GM12878 (cell line): ENCODE data around the gene LRRC4B. TPM values are rescaled to one million over a fixed set of nuclear protein-coding genes. Genes with fewer than 3 reads are reported as not detected.
"Not testable (repeated sequence)": the region's sequence is repeated elsewhere in the genome, so short reads cannot be mapped to it uniquely, and the experiment has no call there.

Experiments
- ATAC-seq: fragments of 200-7000 bp; cut with Tn5 transposase; 3 replicates; pipeline ENCODE4 v1.9.1; 2020; ENCODE audit warnings: mild to moderate bottlenecking, moderate library complexity
- BruUV-seq: library from RNA; stranded (reverse); fragments of 400-500 nt; replicated peaks from 2 replicates; lab custom pipeline; 2021; lab: Mats Ljungman, UMichigan
- CTCF ChIA-PET: fragments of 300-600 bp; sonication (Branson Sonifier 250); formaldehyde crosslinking; extraction: SDS; loops from one replicate; lab custom pipeline; 2021; ENCODE audit warnings: inconsistent platforms; lab: Yijun Ruan, JAX
- POLR2A ChIA-PET: fragments of 350-600 bp; formaldehyde crosslinking; extraction: SDS; loops from one replicate; lab custom pipeline; 2021; ENCODE audit warnings: inconsistent platforms; lab: Charles Lee
- RAD21 ChIA-PET: fragments of 300-600 bp; sonication (Branson Sonifier 250); formaldehyde crosslinking; loops from one replicate; lab custom pipeline; 2023; ENCODE audit warnings: antibody characterized with exemption; ENCODE audit not compliant: unreplicated experiment; lab: Charles Lee
- SMC1A ChIA-PET: fragments of 300-600 bp; sonication (Branson Sonifier 250); formaldehyde crosslinking; loops from one replicate; lab custom pipeline; 2023; ENCODE audit not compliant: unreplicated experiment, uncharacterized antibody; lab: Charles Lee
- DNase-seq: peaks from one replicate; pipeline ENCODE4 v3.0.0-alpha.2; 2011; ENCODE audit warnings: low read depth, low spot score
- FAIRE-seq: peaks from 3 replicates; lab custom pipeline; 2011; peaks lifted over from hg19 to GRCh38; lab: Jason Lieb, UNC
- H2AFZ ChIP-seq: 2 replicates; pipeline ENCODE4 v1.6.0; 2011; ENCODE audit warnings: low read depth, low read length, control low read depth; ENCODE audit not compliant: control insufficient read depth
- H3K27ac ChIP-seq: 2 replicates; pipeline ENCODE4 v1.5.1; 2011; ENCODE audit warnings: control low read depth; ENCODE audit not compliant: control insufficient read depth, insufficient read depth
- H3K27me3 ChIP-seq, 2 experiments: replicated peaks in 1 of 2; 2 replicates each; pipeline versions ENCODE4 v1.6.0 to v1.6.1; 2011; ENCODE audit warnings: low read length in 1 of 2; ENCODE audit not compliant: control insufficient read depth in 2 of 2, insufficient read depth in 2 of 2
- H3K36me3 ChIP-seq, 2 experiments: 2 replicates each; pipeline ENCODE4 v1.5.1; 2011; ENCODE audit warnings: low read length in 1 of 2; ENCODE audit not compliant: control insufficient read depth in 2 of 2, insufficient read depth in 2 of 2
- H3K4me1 ChIP-seq: 2 replicates; pipeline ENCODE4 v1.6.1; 2011; ENCODE audit warnings: mild to moderate bottlenecking, low read length, moderate library complexity, mixed read lengths; ENCODE audit not compliant: control insufficient read depth, insufficient read depth
- H3K4me2 ChIP-seq: 2 replicates; pipeline ENCODE4 v1.6.0; 2011; ENCODE audit warnings: control low read depth; ENCODE audit not compliant: control insufficient read depth, insufficient read depth
- H3K4me3 ChIP-seq: fragments of 200-600 bp; sonication (generic); 2 replicates; pipeline ENCODE4 v1.5.1; 2016
- H3K79me2 ChIP-seq: 2 replicates; pipeline ENCODE4 v1.6.0; 2011; ENCODE audit warnings: low read length; ENCODE audit not compliant: control insufficient read depth, insufficient read depth
- H3K9ac ChIP-seq: 2 replicates; pipeline ENCODE4 v1.8.0; 2011; ENCODE audit warnings: low read length, control low read depth, mixed read lengths; ENCODE audit not compliant: control insufficient read depth, insufficient read depth
- H3K9me3 ChIP-seq: replicated peaks from 3 replicates; pipeline ENCODE4 v1.5.1; 2011; ENCODE audit warnings: mild to moderate bottlenecking, low read length; ENCODE audit not compliant: control insufficient read depth, insufficient read depth
- H4K20me1 ChIP-seq: 2 replicates; pipeline ENCODE4 v1.6.0; 2011; ENCODE audit not compliant: control insufficient read depth, insufficient read depth
- ATF3 ChIP-seq: IDR thresholded peaks from 2 replicates; pipeline ENCODE4 v1.6.1; 2011; ENCODE audit warnings: low read depth, mild to moderate bottlenecking, low read length, moderate library complexity, borderline replicate concordance; ENCODE audit errors: extremely low read depth
- CBX5 ChIP-seq: sonication (generic); IDR thresholded peaks from 2 replicates; pipeline ENCODE4 v1.6.1; 2016; ENCODE audit warnings: low read depth, moderate library complexity, mild to moderate bottlenecking, inconsistent platforms
- CHD1 ChIP-seq: IDR thresholded peaks from 2 replicates; pipeline ENCODE4 v1.6.1; 2012; ENCODE audit warnings: low read depth, low read length, improper control_type of control experiment
- CHD4 ChIP-seq: fragments of 200-600 bp; sonication (generic); IDR thresholded peaks from 2 replicates; pipeline ENCODE4 v1.6.1; 2016; ENCODE audit warnings: mild to moderate bottlenecking
- LARP7 ChIP-seq: fragments of 450-650 bp; IDR thresholded peaks from 2 replicates; pipeline ENCODE4 v1.6.1; 2017; ENCODE audit warnings: mild to moderate bottlenecking
- MEF2B ChIP-seq: fragments of 450-650 bp; IDR thresholded peaks from 2 replicates; pipeline ENCODE4 v1.6.1; 2018; ENCODE audit warnings: mild to moderate bottlenecking, moderate library complexity; ENCODE audit not compliant: partially characterized antibody, poor library complexity, severe bottlenecking
- NFYA ChIP-seq: IDR thresholded peaks from 2 replicates; pipeline ENCODE4 v1.6.1; 2011; ENCODE audit warnings: low read depth, mild to moderate bottlenecking, low read length, improper control_type of control experiment, borderline replicate concordance
- NR2C1 ChIP-seq: fragments of 450-650 bp; IDR thresholded peaks from 2 replicates; pipeline ENCODE4 v1.6.1; 2017; ENCODE audit warnings: antibody characterized with exemption, mild to moderate bottlenecking, moderate library complexity
- POU2F2 ChIP-seq: IDR thresholded peaks from 3 replicates; pipeline ENCODE4 v1.6.1; 2011; ENCODE audit warnings: low read depth, mild to moderate bottlenecking, low read length, borderline replicate concordance
- TAF1 ChIP-seq: IDR thresholded peaks from 2 replicates; pipeline ENCODE4 v1.6.1; 2011; ENCODE audit warnings: mild to moderate bottlenecking, low read depth, low read length, borderline replicate concordance
- TBL1XR1 ChIP-seq: IDR thresholded peaks from 2 replicates; pipeline ENCODE4 v1.6.1; 2012; ENCODE audit warnings: low read depth, low read length, improper control_type of control experiment
- ZNF274 ChIP-seq: IDR thresholded peaks from one replicate; pipeline ENCODE4 v1.8.0; 2011; ENCODE audit not compliant: insufficient read length, insufficient read depth
- ZNF592 ChIP-seq: fragments of 450-650 bp; IDR thresholded peaks from 2 replicates; pipeline ENCODE4 v1.6.1; 2017; ENCODE audit warnings: mild to moderate bottlenecking, moderate library complexity
- WGBS: methylation state at CpG from one replicate; pipeline ENCODE4 v1.1.6; 2016; ENCODE audit warnings: low lambda C conversion rate; ENCODE audit not compliant: insufficient replicate concordance, insufficient coverage; ENCODE audit errors: missing lambda C conversion rate; 5-methylcytosine and 5-hydroxymethylcytosine counted together
- in situ Hi-C: fragments of 300-500 bp; cut with MboI; formaldehyde crosslinking; loops from 9 replicates; pipeline ENCODE4 v1.14.3; 2018; ENCODE audit warnings: mixed read lengths
- intact Hi-C: fragments of 100-400 bp; cut with micrococcal nuclease; formaldehyde crosslinking; loops from one replicate; pipeline ENCODE4 v1.14.2; 2022; ENCODE audit not compliant: unreplicated experiment
- polyA plus RNA-seq, 11 experiments: library from polyadenylated mRNA; depleted of rRNA in 4 of 11; unstranded in 6 of 11; stranded (reverse) in 5 of 11; fragments of >200 nt; fragmentation: Nextera tagmentation in 4 of 11; fragmentation: Illumina TruSeq in 1 of 11; extraction: Ambion mirVana in 4 of 11; extraction: Trizol in 1 of 11; gene quantifications; 1 replicate in 1 of 11; 2 replicates in 10 of 11; pipeline versions ENCODE4 v1.2.1 to v1.2.3, GENCODE V29; 2011 to 2016; ENCODE audit warnings: inconsistent platforms in 2 of 11, missing spikeins in 2 of 11, low read depth in 1 of 11
- total RNA-seq, 4 experiments: library from RNA; depleted of rRNA in 3 of 4; stranded (reverse); fragments of >200 nt in 3 of 4; fragmentation: Illumina TruSeq in 1 of 4; extraction: Trizol in 1 of 4; gene quantifications; 2 replicates each; pipeline versions ENCODE4 v1.2.1 to v1.2.3, GENCODE V29; 2013 to 2021

The LRRC4B gene
- total and polyA plus RNA-seq, 10 of the 15 experiments (the other 5 are each of a cell fraction or from before 2014, with no cell fraction given) = 0.14 TPM; not detected in 9

GRCh38 chr19:50604264-50605073 lies 36.2 kb upstream of the LRRC4B start:
- H3K27me3 ChIP-seq, H3K79me2 ChIP-seq, SMC1A ChIA-PET, H3K4me3 ChIP-seq, H3K9me3 ChIP-seq, RAD21 ChIA-PET, H4K20me1 ChIP-seq, ATAC-seq, FAIRE-seq, intact Hi-C loops, H3K4me2 ChIP-seq, H3K27ac ChIP-seq, H3K36me3 ChIP-seq, H3K9ac ChIP-seq, H2AFZ ChIP-seq, DNase-seq, in situ Hi-C loops, POLR2A ChIA-PET, CTCF ChIA-PET, H3K4me1 ChIP-seq, BruUV-seq: not testable (repeated sequence)
- WGBS = 84% methylated on average over 6 of the region's 56 CpGs

GRCh38 chr19:50602935-50603334 lies 34.7 kb upstream of the LRRC4B start:
- FAIRE-seq = no peak

More at GRCh38 chr19:50602935-50603334, 34.7 kb upstream of the LRRC4B start:
- in situ Hi-C loops (no loop called here), intact Hi-C loops (no loop called here)
- Histone ChIP-seq H3K27ac (no peak overlapping the region), H3K4me1 (no peaks in the 10 kb centered on the region), H3K4me3 (no peak overlapping the region), H4K20me1 (no peaks in the 10 kb centered on the region), H2AFZ (no peak overlapping the region), H3K79me2 (no peaks in the 10 kb centered on the region), H3K27me3 (no peaks in the 10 kb centered on the region), H3K4me2 (no peak overlapping the region), H3K9me3 (no peaks in the 10 kb centered on the region; the same call in 1 of the 3 replicates), H3K9ac (no peak overlapping the region), H3K36me3 (no peaks in the 10 kb centered on the region)
- SMC1A ChIA-PET = interaction anchor here (0.7 kb wide), 1 partner anchor 174 kb away, joined by 3 read pairs; no protein-coding TSS in a partner anchor
- no peak for ATAC-seq
- CTCF ChIA-PET = no interaction called here
- POLR2A ChIA-PET = no interaction called here
- WGBS = 30% methylated on average over 3 of the region's 4 CpGs
- no TSS peak for BruUV-seq
- RAD21 ChIA-PET = no interaction called here
- DNase-seq = no peak
- TF ChIP-seq CHD4 (no peak), ATF3 (no peak), CBX5 (no peak), CHD1 (no peak), TAF1 (no peak), POU2F2 (no peak), ZNF592 (no peak), TBL1XR1 (no peak), LARP7 (no peak), ZNF274 (no peak), NFYA (no peak), NR2C1 (no peak), MEF2B (no peak)
- TF ChIP-seq, all 136 proteins: peak for 0
